NB4 (cell line): Measurements from ENCODE around the gene TLE3.

Experiments
- DNase-seq: peaks from one replicate; pipeline ENCODE4 v3.0.0; 2010; ENCODE audit warnings: low read depth
- H3K4me3 ChIP-seq: one replicate; pipeline ENCODE4 v1.5.1; 2011; ENCODE audit warnings: mild to moderate bottlenecking, low read depth, low read length, moderate library complexity
- MYC ChIP-seq: IDR thresholded peaks from 2 replicates; pipeline ENCODE4 v1.6.1; 2011; ENCODE audit warnings: low read depth, low read length
- POLR2A ChIP-seq: IDR thresholded peaks from 2 replicates; pipeline ENCODE4 v1.6.1; 2011; ENCODE audit warnings: mild to moderate bottlenecking; ENCODE audit not compliant: insufficient read length; ENCODE audit errors: extremely low read depth
- TF ChIP-seq, protein P1 (sequence below): IDR thresholded peaks from one replicate; pipeline ENCODE4 v1.5.1; 2012; ENCODE audit warnings: low read depth, low read length
- TF ChIP-seq, protein P2 (sequence below): IDR thresholded peaks from 2 replicates; pipeline ENCODE4 v1.6.1; 2011; ENCODE audit warnings: low read depth, low read length

The TLE3 gene

DNA sequence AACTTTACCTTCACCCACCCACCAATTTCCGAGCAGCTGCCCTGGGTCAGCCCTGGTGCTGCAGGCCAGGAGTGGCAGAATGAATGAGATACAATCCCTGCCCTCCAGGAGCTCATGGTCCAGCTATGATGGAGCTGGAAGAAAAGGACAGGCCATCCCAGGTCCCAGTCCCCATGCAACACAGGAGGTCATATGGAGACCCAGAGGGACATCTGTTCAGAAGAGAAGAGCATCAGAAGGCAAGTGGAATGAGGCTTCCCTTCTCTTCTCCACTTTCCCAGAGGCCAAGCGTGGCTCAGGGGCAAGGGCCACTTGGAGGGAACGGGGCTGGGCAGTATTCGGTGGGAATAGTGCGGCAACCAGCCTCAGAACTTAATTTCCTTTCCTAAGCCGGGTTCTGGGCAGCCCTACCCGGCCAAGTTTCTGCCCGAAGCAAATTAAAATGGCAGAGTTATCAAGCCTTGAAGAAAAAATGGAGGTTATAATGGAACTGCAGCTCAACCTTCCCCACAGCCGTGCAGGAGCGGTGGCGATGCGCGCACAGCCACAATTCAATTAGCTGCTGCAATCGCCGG, 35.9 kb downstream of the TLE3 start:
- DNase-seq = no peak

DNA sequence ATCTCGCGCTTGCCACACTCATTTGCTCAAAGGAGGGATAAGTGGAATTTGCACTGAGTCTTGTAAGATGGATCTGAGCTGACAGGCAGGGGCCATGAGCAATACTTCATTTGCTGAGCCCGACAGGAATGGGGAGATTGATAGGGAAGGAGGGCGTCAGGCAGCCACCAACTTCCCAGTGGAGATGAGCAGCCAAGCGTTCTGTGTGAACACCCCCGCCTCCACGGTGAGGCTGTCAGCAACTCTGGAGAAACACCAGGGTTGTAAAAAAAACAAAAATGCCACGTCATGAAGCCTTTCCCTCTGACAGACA, 36.8 kb downstream of the TLE3 start:
- no peak for DNase-seq
- H3K4me3 ChIP-seq = no peak overlapping the region
- TF ChIP-seq, protein P1, sequence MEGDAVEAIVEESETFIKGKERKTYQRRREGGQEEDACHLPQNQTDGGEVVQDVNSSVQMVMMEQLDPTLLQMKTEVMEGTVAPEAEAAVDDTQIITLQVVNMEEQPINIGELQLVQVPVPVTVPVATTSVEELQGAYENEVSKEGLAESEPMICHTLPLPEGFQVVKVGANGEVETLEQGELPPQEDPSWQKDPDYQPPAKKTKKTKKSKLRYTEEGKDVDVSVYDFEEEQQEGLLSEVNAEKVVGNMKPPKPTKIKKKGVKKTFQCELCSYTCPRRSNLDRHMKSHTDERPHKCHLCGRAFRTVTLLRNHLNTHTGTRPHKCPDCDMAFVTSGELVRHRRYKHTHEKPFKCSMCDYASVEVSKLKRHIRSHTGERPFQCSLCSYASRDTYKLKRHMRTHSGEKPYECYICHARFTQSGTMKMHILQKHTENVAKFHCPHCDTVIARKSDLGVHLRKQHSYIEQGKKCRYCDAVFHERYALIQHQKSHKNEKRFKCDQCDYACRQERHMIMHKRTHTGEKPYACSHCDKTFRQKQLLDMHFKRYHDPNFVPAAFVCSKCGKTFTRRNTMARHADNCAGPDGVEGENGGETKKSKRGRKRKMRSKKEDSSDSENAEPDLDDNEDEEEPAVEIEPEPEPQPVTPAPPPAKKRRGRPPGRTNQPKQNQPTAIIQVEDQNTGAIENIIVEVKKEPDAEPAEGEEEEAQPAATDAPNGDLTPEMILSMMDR = no peak
- TF ChIP-seq, protein P2, sequence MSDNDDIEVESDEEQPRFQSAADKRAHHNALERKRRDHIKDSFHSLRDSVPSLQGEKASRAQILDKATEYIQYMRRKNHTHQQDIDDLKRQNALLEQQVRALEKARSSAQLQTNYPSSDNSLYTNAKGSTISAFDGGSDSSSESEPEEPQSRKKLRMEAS = no peak
- no peak for TF ChIP-seq MYC
- no peak for TF ChIP-seq POLR2A

More for the DNA sequence above, 35.9 kb downstream of the TLE3 start:
- TF ChIP-seq MYC (no peak), POLR2A (no peak)
- TF ChIP-seq, protein P2 = no peak
- TF ChIP-seq, protein P1 = no peak
- no peak overlapping the region for H3K4me3 ChIP-seq

DNA sequence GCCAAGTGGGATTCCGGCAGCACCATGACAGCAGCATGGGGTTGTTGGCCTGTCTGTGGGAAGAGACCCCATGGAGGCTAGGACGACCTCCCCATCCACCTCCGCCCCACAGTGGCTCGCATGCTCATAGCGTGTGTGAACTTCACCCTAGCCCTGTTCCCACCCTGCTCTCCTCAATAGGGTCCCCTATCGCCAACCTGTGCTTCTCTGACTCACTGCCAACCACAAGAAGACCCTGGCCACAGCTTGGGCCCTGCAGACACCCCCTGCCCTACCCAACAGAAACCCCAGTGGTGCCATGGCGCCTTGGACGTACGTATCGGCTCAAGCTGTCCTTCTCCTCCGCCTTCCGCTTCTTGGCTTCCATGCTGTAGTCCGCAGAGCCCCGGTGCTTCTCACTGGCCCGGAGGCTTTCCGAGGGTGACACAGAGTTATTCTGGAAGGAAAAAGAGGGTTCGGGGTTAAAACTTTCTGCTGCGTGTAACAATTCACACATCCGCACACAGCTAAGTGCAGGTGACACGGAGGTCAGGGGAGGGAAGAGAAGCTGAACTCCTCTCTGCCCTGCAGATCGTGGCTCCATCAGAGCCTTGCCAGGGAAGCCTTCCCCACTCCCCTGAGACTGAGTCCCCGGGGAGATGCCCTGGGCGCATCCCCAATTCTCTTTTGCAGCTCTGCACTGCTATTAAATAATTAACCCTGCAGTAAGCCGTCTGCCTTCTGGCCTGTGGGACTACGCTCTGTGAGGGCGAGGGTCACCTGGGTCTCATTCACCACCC, 37.3 kb downstream of the TLE3 start:
- no peak overlapping the region for H3K4me3 ChIP-seq
- no peak for DNase-seq
- TF ChIP-seq MYC (no peak), POLR2A (no peak)
- TF ChIP-seq, protein P2 = no peak
- TF ChIP-seq, protein P1 = no peak

DNA sequence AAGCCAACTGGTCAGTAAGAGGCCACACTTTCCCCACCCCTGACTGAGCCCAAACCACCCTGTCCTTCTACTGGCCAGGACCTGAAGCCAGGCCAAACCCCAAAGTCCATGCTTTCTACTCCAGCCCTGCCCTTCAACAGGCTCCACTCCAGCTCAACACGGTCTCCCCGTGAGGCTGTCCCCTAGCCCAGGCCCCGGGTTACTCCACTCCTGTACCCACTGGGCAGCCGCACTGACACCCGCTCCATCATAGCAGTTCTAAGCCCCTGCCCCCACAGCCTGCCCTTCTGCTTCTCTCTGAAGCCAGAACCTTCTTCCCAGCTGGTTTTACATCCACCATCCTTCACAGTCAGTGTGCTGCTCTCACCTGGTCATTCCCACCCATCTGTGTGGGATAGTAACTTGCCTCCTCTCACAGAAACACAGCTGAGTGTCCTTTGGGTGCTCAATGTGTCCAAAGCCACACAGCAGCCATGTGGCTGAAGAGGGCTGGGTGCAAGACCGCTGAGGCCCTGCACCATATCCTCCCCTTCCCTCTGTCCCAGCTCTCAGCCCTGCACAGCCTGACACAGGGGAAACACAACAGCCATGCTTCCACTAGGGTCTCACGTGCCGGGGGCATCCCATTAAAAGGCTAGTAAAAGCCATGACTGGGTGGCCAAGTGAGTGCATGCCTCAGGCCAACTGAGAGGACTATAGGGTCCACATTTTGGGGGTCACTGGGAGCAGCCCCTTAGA, 38.1 kb downstream of the TLE3 start:
- no peak overlapping the region for H3K4me3 ChIP-seq
- TF ChIP-seq, protein P1 = no peak
- TF ChIP-seq MYC (no peak), POLR2A (no peak)
- TF ChIP-seq, protein P2 = no peak
- no peak for DNase-seq

DNA sequence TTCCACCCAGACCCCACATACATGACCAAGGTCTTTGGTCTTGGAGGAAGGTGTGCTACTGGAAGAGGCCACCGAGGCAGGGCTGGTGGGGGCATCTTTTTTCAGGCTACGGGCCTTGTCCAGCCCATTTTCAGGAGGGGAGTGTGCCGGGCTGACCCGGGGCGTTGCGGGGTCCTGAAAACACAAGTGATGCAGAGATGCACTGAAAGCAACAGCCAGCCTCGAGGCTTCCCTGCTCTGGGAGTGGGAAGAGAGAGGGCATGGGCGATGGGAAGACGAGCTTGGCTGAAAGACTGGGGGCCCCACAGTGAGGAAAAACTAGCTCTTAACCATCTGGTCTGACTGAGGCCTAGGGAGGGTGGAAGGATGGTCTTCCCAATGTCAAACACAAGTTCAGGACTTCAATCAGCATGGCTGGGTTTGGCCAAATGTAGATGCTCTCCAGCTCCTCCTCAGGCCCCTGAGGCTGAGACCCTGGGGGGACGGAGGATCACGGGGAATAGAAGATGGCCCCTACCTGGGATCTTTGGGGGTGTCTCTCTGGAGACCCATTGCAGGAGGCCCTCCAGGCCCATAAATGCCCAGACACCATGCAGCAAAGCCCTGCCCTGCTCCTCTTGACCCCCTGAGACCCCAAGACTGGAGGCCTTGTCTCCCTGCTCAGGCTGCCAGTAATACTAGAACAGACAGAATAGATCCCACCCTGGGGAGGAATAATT, 38.9 kb downstream of the TLE3 start:
- TF ChIP-seq, protein P1 = no peak
- TF ChIP-seq POLR2A = no peak
- TF ChIP-seq MYC = no peak
- TF ChIP-seq, protein P2 = no peak
- H3K4me3 ChIP-seq = no peak overlapping the region
- DNase-seq = no peak
